GM19193 (cell line): Measurements from ENCODE around the gene ARHGEF5.

Source experiments
- POLR2A ChIP-seq: IDR thresholded peaks from 4 replicates; pipeline ENCODE4 v1.6.1; 2011; ENCODE audit not compliant: insufficient read depth, insufficient read length; ENCODE audit errors: extremely low read depth

ARHGEF5 gene

GRCh38 chr7:144401490-144401889 is 46.3 kb downstream of the ARHGEF5 start:
- no peak for TF ChIP-seq POLR2A

GRCh38 chr7:144403102-144403501 is 47.9 kb downstream of the ARHGEF5 start:
- no peak for TF ChIP-seq POLR2A

- no peak for TF ChIP-seq POLR2A
Observed at GRCh38 chr7:144403649-144404061, 48.5 kb downstream of the ARHGEF5 start, which contains the start of gene NOBOX. Gene NOBOX (minus strand): TSS chr7:144403693.

DNA sequence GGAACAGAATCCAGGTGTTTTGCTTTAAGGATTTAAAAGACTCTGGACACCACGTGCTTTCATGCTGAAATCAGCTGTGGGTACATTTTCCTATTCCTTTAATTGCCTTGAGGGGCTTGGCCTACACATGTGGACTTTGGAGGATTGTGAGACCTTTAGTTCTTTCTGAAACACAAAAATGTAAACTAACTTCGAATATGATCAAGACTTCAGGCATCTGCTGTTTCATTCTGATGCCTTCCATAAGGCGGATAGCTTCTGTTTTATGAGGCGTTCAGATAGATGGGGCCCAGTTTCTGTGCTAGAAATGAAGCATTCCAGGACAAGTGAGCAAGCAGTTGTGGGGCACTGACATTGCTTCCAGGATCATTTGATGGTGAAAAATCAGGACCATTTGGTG is 49.7 kb downstream of the ARHGEF5 start:
- TF ChIP-seq POLR2A, result no peak

- TF ChIP-seq POLR2A, result no peak
Observed at GRCh38 chr7:144407266-144407931, 52.2 kb downstream of the ARHGEF5 start.

GRCh38 chr7:144408121-144408520 is 52.9 kb downstream of the ARHGEF5 start:
- TF ChIP-seq POLR2A, result no peak

DNA sequence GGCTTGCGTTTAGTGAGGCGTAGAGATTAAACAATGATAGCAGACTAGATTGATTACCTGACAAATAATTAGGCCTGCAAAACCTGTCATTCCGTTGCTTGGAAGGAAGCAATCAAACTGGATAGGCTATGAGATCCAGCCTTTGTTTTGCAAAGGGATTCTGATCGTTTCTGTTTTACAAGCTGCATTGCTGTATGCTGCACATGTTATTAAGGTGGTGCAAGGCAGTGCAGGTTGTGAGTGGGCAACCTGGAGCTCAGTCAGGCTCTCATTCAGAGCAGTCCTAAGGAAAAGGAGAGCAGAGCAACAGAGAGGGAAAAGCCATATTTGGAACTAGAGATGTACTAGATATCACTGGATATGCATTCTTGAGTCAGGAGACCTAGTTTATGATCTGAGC is 55.2 kb downstream of the ARHGEF5 start:
- no peak for TF ChIP-seq POLR2A

DNA sequence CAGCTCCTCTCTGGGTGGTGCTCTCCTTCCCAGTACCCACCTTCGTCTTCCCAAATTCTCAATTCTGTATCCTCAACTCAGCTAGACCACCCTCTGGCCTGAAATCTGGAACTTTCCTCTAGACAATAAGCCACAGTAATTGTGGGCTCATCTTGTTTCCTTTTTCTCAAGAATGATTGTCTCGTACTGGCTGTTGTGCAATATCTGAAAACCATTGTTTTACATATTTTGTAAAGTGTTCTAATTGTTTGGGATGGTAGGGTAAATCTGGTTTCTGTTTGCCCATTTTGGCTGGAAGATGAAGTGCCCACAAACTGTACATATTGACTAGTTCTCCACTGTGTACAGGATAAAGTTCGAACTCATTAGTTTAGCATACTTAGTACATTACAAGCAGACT is 59.6 kb downstream of the ARHGEF5 start:
- TF ChIP-seq POLR2A, result no peak

- no peak for TF ChIP-seq POLR2A
Observed at GRCh38 chr7:144415858-144416257, 60.7 kb downstream of the ARHGEF5 start.

DNA sequence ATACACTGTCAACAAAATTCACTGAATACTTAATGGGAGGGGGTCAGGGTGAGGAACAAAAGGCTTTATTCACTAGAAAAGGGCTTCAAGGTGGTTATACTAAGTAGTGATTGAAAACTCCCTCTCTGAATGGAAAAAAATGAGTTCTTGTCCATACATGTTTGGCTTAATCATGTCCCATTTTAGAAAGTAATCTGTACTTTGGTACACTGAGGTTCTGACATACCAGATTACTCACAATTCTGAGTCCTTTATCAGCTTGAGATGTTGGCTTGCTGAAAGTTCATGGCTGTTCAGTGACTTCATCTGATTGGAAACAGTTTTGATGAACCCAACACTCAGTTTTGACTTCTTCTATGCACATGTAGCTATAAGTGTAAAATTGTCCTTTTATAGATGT is 61.1 kb downstream of the ARHGEF5 start:
- no peak for TF ChIP-seq POLR2A

GRCh38 chr7:144428431-144428830 is 73.2 kb downstream of the ARHGEF5 start:
- no peak for TF ChIP-seq POLR2A
